GM21723 (cell line): ENCODE results near the gene ORAI1.
"Not testable (repeated sequence)": the region's sequence is repeated elsewhere in the genome, so short reads cannot be mapped to it uniquely, and the experiment has no call there.

Experiments
- ATAC-seq: cut with Tn5 transposase; IDR thresholded peaks from one replicate; pipeline ENCODE4 v1.9.1; 2021; ENCODE audit warnings: mild to moderate bottlenecking, moderate library complexity; ENCODE audit not compliant: unreplicated experiment

The ORAI1 gene

GRCh38 chr12:121603581-121603980, 22.7 kb upstream of the ORAI1 start:
- ATAC-seq = no peak

GRCh38 chr12:121608301-121608700, 18.0 kb upstream of the ORAI1 start:
- no peak for ATAC-seq

GRCh38 chr12:121610239-121611149, 15.8 kb upstream of the ORAI1 start:
- no peak for ATAC-seq

- no peak for ATAC-seq
Measured at GRCh38 chr12:121611306-121611705, 15.0 kb upstream of the ORAI1 start.

GRCh38 chr12:121613462-121613861, 12.9 kb upstream of the ORAI1 start:
- ATAC-seq = no peak

- ATAC-seq = no peak
Measured at GRCh38 chr12:121614872-121615467, 11.4 kb upstream of the ORAI1 start.

GRCh38 chr12:121618659-121619233, 7.6 kb upstream of the ORAI1 start:
- ATAC-seq = no peak

GRCh38 chr12:121620333-121620891, 5.9 kb upstream of the ORAI1 start:
- ATAC-seq = no peak

GRCh38 chr12:121626853-121627640, 717 bp downstream of the ORAI1 start:
- ATAC-seq = peak; percentile 39

- ATAC-seq = no peak
Measured at GRCh38 chr12:121628037-121628436, 1.7 kb downstream of the ORAI1 start.

GRCh38 chr12:121628536-121628935, 2.2 kb downstream of the ORAI1 start:
- no peak for ATAC-seq

- no peak for ATAC-seq
Measured at GRCh38 chr12:121630791-121631355, 4.5 kb downstream of the ORAI1 start.

- no peak for ATAC-seq
Measured at GRCh38 chr12:121632069-121632970, 6.0 kb downstream of the ORAI1 start.

- ATAC-seq = not testable (repeated sequence)
Measured at GRCh38 chr12:121633833-121634196, 7.5 kb downstream of the ORAI1 start.

- no peak for ATAC-seq
Measured at GRCh38 chr12:121634836-121635235, 8.5 kb downstream of the ORAI1 start.

GRCh38 chr12:121637231-121637914, 11.0 kb downstream of the ORAI1 start:
- ATAC-seq = peak; percentile 66

GRCh38 chr12:121638298-121639202, 12.2 kb downstream of the ORAI1 start:
- no peak for ATAC-seq

- no peak for ATAC-seq
Measured at GRCh38 chr12:121641343-121641630, 15.0 kb downstream of the ORAI1 start.
